Lower lobe of right lung (tissue), 2 donors: Measurements from ENCODE around the gene OR51M1. TPM values are rescaled to one million over a fixed set of nuclear protein-coding genes. Genes with fewer than 3 reads are reported as not detected.
"Not testable (repeated sequence)": the region's sequence is repeated elsewhere in the genome, so short reads cannot be mapped to it uniquely, and the experiment has no call there.

ENCODE experiments used
- ATAC-seq, 2 donors: fragments of 200-7000 bp; cut with Tn5 transposase; one replicate each; pipeline ENCODE4 v1.9.1; 2020 to 2022; ENCODE audit warnings: mild to moderate bottlenecking in 2 of 2, moderate library complexity in 2 of 2
- DNase-seq: peaks from one replicate; pipeline ENCODE4 v3.0.0-alpha.2; 2020
- H3K27ac ChIP-seq: fragments of 200-600 bp; one replicate; pipeline ENCODE4 v1.8.0; 2022
- H3K27me3 ChIP-seq: fragments of 200-600 bp; one replicate; pipeline ENCODE4 v1.8.0; 2022; ENCODE audit warnings: low read depth
- H3K36me3 ChIP-seq: fragments of 200-600 bp; one replicate; pipeline ENCODE4 v1.8.0; 2022; ENCODE audit warnings: mild to moderate bottlenecking
- H3K4me1 ChIP-seq: fragments of 200-600 bp; one replicate; pipeline ENCODE4 v1.8.0; 2022
- H3K4me3 ChIP-seq: fragments of 200-600 bp; one replicate; pipeline ENCODE4 v1.8.0; 2022; ENCODE audit warnings: mild to moderate bottlenecking
- H3K9me3 ChIP-seq: fragments of 200-600 bp; one replicate; pipeline ENCODE4 v1.8.0; 2022
- CTCF ChIP-seq: fragments of 200-600 bp; IDR thresholded peaks from one replicate; pipeline ENCODE4 v1.8.0; 2022; ENCODE audit warnings: antibody characterized with exemption, mild to moderate bottlenecking
- intact Hi-C: fragments of 100-400 bp; cut with DNase I; formaldehyde crosslinking; loops from one replicate; pipeline ENCODE4 v1.11.0; 2022
- total RNA-seq: library from RNA; stranded (reverse); fragmentation: NEBNext Ultra II Directional; extraction: Animal tissue kit (Norgen Biotek cat#: 25700); gene quantifications from one replicate; pipeline ENCODE4 v1.2.1, GENCODE V29; 2021
- donor health status: DM: no; HTN: yes; CAD: no; lungs with severe emphysema.

OR51M1 gene
- total RNA-seq, 1 donor from 2014 or later: not detected

- Histone ChIP-seq H3K4me1 (no peaks in the 10 kb centered on the region), H3K27ac (no peak overlapping the region), H3K27me3 (no peaks in the 10 kb centered on the region), H3K9me3 (no peaks in the 10 kb centered on the region), H3K36me3 (no peaks in the 10 kb centered on the region), H3K4me3 (no peak overlapping the region)
- TF ChIP-seq CTCF: no peak
- DNase-seq: no peak
- intact Hi-C loops: no loop called here
- ATAC-seq: no peak
Measured at GRCh38 chr11:5345831-5346230, 37.8 kb upstream of the OR51M1 start.

GRCh38 chr11:5348551-5349194, 34.9 kb upstream of the OR51M1 start:
- intact Hi-C loops: no loop called here
- ATAC-seq: no peak
- no peak for DNase-seq
- Histone ChIP-seq H3K27ac (no peak overlapping the region), H3K27me3 (no peaks in the 10 kb centered on the region), H3K9me3 (no peaks in the 10 kb centered on the region), H3K4me1 (no peaks in the 10 kb centered on the region), H3K4me3 (no peak overlapping the region), H3K36me3 (no peaks in the 10 kb centered on the region)
- no peak for TF ChIP-seq CTCF

GRCh38 chr11:5349550-5349949, 34.1 kb upstream of the OR51M1 start:
- no peak overlapping the region for H3K27ac ChIP-seq
- H3K4me1 ChIP-seq: no peaks in the 10 kb centered on the region
- DNase-seq: no peak
- H3K9me3 ChIP-seq: no peaks in the 10 kb centered on the region
- H3K27me3 ChIP-seq: no peaks in the 10 kb centered on the region
- no peaks in the 10 kb centered on the region for H3K36me3 ChIP-seq
- intact Hi-C loops: no loop called here
- TF ChIP-seq CTCF: no peak
- no peak overlapping the region for H3K4me3 ChIP-seq
- no peak for ATAC-seq

GRCh38 chr11:5351208-5351607, 32.4 kb upstream of the OR51M1 start, which contains the start of gene OR51B6:
TSS of gene OR51B6 (plus strand) at chr11:5351508. CDS start at chr11:5351508, 0 bp downstream.
- H3K4me3 ChIP-seq: no peak within 1 kb of the TSS
- no peak for DNase-seq
- intact Hi-C loops: no loop called here
- H3K27ac ChIP-seq: no peak within 1 kb of the TSS
- no peaks in the 10 kb centered on the region for H3K27me3 ChIP-seq
- no peak for ATAC-seq
- no peak for TF ChIP-seq CTCF
- no peaks in the 10 kb centered on the region for H3K9me3 ChIP-seq
- no peaks in the 10 kb centered on the region for H3K4me1 ChIP-seq
- no peaks in the 10 kb centered on the region for H3K36me3 ChIP-seq

GRCh38 chr11:5356031-5356430, 27.6 kb upstream of the OR51M1 start:
- intact Hi-C loops: not testable (repeated sequence)

GRCh38 chr11:5362017-5362625, 21.5 kb upstream of the OR51M1 start:
- ATAC-seq: no peak
- Histone ChIP-seq H3K4me1 (no peaks in the 10 kb centered on the region), H3K27ac (no peak overlapping the region), H3K4me3 (no peak overlapping the region), H3K27me3 (no peaks in the 10 kb centered on the region), H3K36me3 (no peaks in the 10 kb centered on the region), H3K9me3 (no peaks in the 10 kb centered on the region)
- DNase-seq: no peak
- intact Hi-C loops: no loop called here
- no peak for TF ChIP-seq CTCF

More at GRCh38 chr11:5356031-5356430, 27.6 kb upstream of the OR51M1 start:
- not testable (repeated sequence) for ATAC-seq, H3K36me3 ChIP-seq, H3K27me3 ChIP-seq, DNase-seq, H3K4me1 ChIP-seq, H3K9me3 ChIP-seq, H3K4me3 ChIP-seq, H3K27ac ChIP-seq
